ENCODE data around the gene FREM3.
"Not testable (repeated sequence)": the region's sequence is repeated elsewhere in the genome, so short reads cannot be mapped to it uniquely, and the experiment has no call there.

Gene FREM3

DNA sequence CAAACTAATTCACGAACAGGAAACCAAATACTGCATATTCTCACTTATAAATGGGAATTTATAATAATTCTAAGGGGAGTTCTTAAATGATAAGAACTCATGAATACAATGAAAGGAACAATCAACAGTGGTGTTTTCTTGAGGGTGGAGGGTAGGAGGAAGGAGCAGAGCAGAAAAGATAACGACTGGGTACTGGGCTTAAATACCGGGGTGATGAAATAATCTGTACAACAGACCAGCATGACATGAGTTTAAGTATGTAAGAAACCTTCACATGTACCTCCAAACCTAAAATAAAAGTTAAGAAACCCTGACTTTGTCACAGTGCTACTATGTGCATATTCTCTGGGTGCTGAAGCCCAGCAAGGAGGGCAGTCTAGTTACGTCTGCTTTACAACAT is 6.6 kb downstream of the FREM3 start:
- Histone ChIP-seq H3K36me3 (no peaks in the 10 kb centered on the region), H3K9me3 (no peaks in the 10 kb centered on the region), H3K27me3 (peaks cover 9% of the 10 kb centered on the region), H3K27ac (no peak overlapping the region), H3K4me1 (ENCODE audit: control insufficient read depth in 1 of 2, insufficient read depth in 1 of 2, low read depth in 1 of 2, low read length in 1 of 2) (no peaks in the 10 kb centered on the region), H3K4me3 (ENCODE audit: low read depth in 1 of 2, low read length in 1 of 2) (no peak overlapping the region)
- TF ChIP-seq CTCF (IDR thresholded peaks at IDR 0.05) = no peak

- TF ChIP-seq CTCF (IDR thresholded peaks at IDR 0.05) = no peak
- Histone ChIP-seq H3K4me1 (ENCODE audit: control insufficient read depth in 1 of 2, insufficient read depth in 1 of 2, low read depth in 1 of 2, low read length in 1 of 2) (no peaks in the 10 kb centered on the region), H3K36me3 (no peaks in the 10 kb centered on the region), H3K27ac (no peak overlapping the region), H3K27me3 (no peaks in the 10 kb centered on the region), H3K9me3 (no peaks in the 10 kb centered on the region), H3K4me3 (ENCODE audit: low read depth in 1 of 2, low read length in 1 of 2) (no peak overlapping the region)
Measured at GRCh38 chr4:143692241-143692640, 8.2 kb downstream of the FREM3 start.

DNA sequence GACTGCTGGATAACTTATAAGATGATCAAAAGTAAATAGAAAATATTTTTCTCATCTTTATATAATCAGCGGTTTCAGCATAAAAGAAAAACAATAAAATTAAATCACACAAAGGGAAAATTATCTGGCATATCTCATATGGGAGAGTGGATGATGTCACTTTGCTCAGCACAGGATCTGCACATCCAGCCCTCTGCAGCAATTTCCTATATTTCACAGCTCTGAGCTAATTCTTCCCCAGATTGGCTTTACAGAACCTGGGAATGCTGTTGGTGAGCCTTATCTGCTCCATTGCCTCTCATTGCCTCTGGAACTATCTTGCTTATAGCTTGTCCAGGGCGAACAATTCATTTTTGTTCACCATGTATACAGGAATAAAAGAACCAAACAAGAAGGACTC is 21.0 kb downstream of the FREM3 start:
- no peak overlapping the region for H3K4me3 ChIP-seq (ENCODE audit: low read depth in 1 of 2, low read length in 1 of 2)
- no peak overlapping the region for H3K27ac ChIP-seq
- no peaks in the 10 kb centered on the region for H3K27me3 ChIP-seq
- no peaks in the 10 kb centered on the region for H3K4me1 ChIP-seq (ENCODE audit: control insufficient read depth in 1 of 2, insufficient read depth in 1 of 2, low read depth in 1 of 2, low read length in 1 of 2)
- TF ChIP-seq CTCF (IDR thresholded peaks at IDR 0.05) = no peak
- H3K9me3 ChIP-seq = no peaks in the 10 kb centered on the region
- no peaks in the 10 kb centered on the region for H3K36me3 ChIP-seq

DNA sequence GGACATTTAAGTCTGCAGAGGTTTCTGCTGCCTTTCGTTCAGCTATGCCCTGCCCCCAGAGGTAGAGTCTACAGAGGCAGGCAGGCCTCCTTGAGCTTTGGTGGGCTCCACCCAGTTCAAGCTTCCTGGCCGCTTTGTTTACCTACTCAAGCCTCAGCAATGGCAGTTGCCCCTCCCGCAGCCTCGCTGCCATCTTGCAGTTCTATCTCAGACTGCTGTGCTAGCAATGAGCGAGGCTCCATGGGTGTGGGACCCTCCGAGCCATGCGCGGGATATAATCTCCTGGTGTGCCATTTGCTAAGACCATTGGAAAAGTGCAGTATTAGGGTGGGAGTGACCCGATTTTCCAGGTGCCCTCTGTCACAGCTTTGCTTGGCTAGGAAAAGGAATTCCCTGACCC is 26.8 kb downstream of the FREM3 start:
- H3K27me3 ChIP-seq; H3K27ac ChIP-seq; H3K4me1 ChIP-seq (ENCODE audit: control insufficient read depth in 1 of 2, insufficient read depth in 1 of 2, low read depth in 1 of 2, low read length in 1 of 2); H3K9me3 ChIP-seq; H3K4me3 ChIP-seq (ENCODE audit: low read depth in 1 of 2, low read length in 1 of 2); H3K36me3 ChIP-seq: not testable (repeated sequence)

DNA sequence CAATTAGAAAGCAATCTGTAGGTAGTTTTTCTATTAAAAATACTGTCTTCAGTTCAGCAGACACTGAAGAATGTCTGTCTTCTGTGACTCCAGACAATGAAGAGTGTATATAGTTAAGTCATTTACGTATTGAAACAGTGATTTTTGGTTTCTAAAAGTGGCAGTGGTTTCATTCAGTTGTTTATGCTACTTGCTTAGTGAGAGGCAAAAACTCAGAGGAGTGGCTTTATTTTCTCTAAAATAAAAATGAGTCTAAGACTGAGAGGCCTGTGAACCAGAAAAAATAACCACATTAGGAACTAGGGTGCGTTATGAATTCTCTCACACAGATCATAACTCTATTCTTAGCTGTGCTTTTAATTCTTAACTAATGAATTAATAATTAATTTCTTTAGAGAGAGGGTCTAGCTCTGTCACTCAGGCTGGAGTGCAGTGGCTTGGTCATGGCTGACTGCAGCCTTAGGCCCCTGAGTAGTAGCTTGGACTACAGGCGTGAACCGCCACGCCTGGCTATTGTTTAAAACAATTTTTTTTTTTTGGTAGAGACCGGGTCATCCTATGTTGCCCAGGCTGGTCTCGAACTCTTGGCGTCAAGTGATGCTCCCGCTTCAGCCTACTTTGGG is 31.4 kb downstream of the FREM3 start:
- no peak overlapping the region for H3K4me3 ChIP-seq (ENCODE audit: low read depth in 1 of 2, low read length in 1 of 2)
- no peaks in the 10 kb centered on the region for H3K9me3 ChIP-seq
- TF ChIP-seq CTCF (IDR thresholded peaks at IDR 0.05) = no peak
- no peak overlapping the region for H3K27ac ChIP-seq
- H3K36me3 ChIP-seq = no peaks in the 10 kb centered on the region
- H3K27me3 ChIP-seq = no peaks in the 10 kb centered on the region
- H3K4me1 ChIP-seq (ENCODE audit: control insufficient read depth in 1 of 2, insufficient read depth in 1 of 2, low read depth in 1 of 2, low read length in 1 of 2) = no peaks in the 10 kb centered on the region

GRCh38 chr4:143667461-143667860 is 33.0 kb downstream of the FREM3 start:
- no peaks in the 10 kb centered on the region for H3K36me3 ChIP-seq
- no peaks in the 10 kb centered on the region for H3K9me3 ChIP-seq
- H3K27me3 ChIP-seq = no peaks in the 10 kb centered on the region
- H3K4me3 ChIP-seq (ENCODE audit: low read depth in 1 of 2, low read length in 1 of 2) = no peak overlapping the region
- no peak for TF ChIP-seq CTCF (IDR thresholded peaks at IDR 0.05)
- H3K27ac ChIP-seq = no peak overlapping the region
- H3K4me1 ChIP-seq (ENCODE audit: control insufficient read depth in 1 of 2, insufficient read depth in 1 of 2, low read depth in 1 of 2, low read length in 1 of 2) = no peaks in the 10 kb centered on the region

All from neutrophil (primary cell).